CD4-positive, alpha-beta T cell (primary cell): ENCODE measurements around the gene RPS14. TPM values are rescaled to one million over a fixed set of nuclear protein-coding genes. Genes with fewer than 3 reads are reported as not detected.

Experiments used
- ATAC-seq: fragments of 200-7000 bp; cut with Tn5 transposase; one replicate; pipeline ENCODE4 v1.10.0; 2022; ENCODE audit warnings: mild to moderate bottlenecking; ENCODE audit not compliant: poor library complexity
- CTCF ChIA-PET: fragments of 350-600 bp; sonication (Branson Sonifier 250); formaldehyde crosslinking; loops from one replicate; lab custom pipeline; 2021; ENCODE audit warnings: antibody characterized with exemption, inconsistent platforms; lab: Charles Lee
- POLR2A ChIA-PET: fragments of 350-600 bp; sonication (Branson Sonifier 250); formaldehyde crosslinking; loops from one replicate; lab custom pipeline; 2021; ENCODE audit warnings: antibody characterized with exemption, inconsistent platforms; lab: Charles Lee
- DNase-seq, 14 experiments: peaks; one replicate each; pipeline ENCODE4 v3.0.0-alpha.2; 2013 to 2020; ENCODE audit warnings: mixed read lengths in 2 of 14
- H3K27ac ChIP-seq, 2 donors: one replicate each; pipeline versions ENCODE4 v1.5.1 to v1.7.0; 2013; ENCODE audit warnings: low read length in 2 of 2, low read depth in 1 of 2, mild to moderate bottlenecking in 1 of 2
- H3K27me3 ChIP-seq, 2 experiments: 1 replicate in 1 of 2; 2 replicates in 1 of 2; pipeline versions ENCODE4 v1.6.1 to v1.7.0; 2013; ENCODE audit warnings: low read length in 2 of 2, control low read depth in 1 of 2, mild to moderate bottlenecking in 1 of 2, moderate library complexity in 1 of 2; ENCODE audit not compliant: insufficient read depth in 2 of 2, control insufficient read depth in 1 of 2
- H3K36me3 ChIP-seq: one replicate; pipeline ENCODE4 v1.6.1; 2013; ENCODE audit warnings: low read length, control low read depth; ENCODE audit not compliant: insufficient read depth
- H3K4me1 ChIP-seq: one replicate; pipeline ENCODE4 v1.6.1; 2013; ENCODE audit warnings: low read length, control low read depth; ENCODE audit not compliant: insufficient read depth
- H3K4me3 ChIP-seq: one replicate; pipeline ENCODE4 v1.5.1; 2013; ENCODE audit warnings: mild to moderate bottlenecking, low read length, moderate library complexity
- H3K9me3 ChIP-seq, 2 experiments: 1 replicate in 1 of 2; 2 replicates in 1 of 2; pipeline versions ENCODE4 v1.6.1 to v1.7.0; 2013; ENCODE audit warnings: low read length in 2 of 2, mild to moderate bottlenecking in 2 of 2, control low read depth in 1 of 2, moderate library complexity in 1 of 2; ENCODE audit not compliant: control insufficient read depth in 1 of 2, insufficient read depth in 1 of 2
- H3K27ac Mint-ChIP-seq: one replicate; pipeline ENCODE4 v1.8.0; 2020; ENCODE audit warnings: mixed read lengths
- H3K27me3 Mint-ChIP-seq: one replicate; pipeline ENCODE4 v1.8.0; 2021; ENCODE audit warnings: mixed read lengths
- H3K36me3 Mint-ChIP-seq: one replicate; pipeline ENCODE4 v1.8.0; 2021; ENCODE audit warnings: low read depth, mixed read lengths
- H3K4me1 Mint-ChIP-seq: one replicate; pipeline ENCODE4 v1.8.0; 2021; ENCODE audit warnings: low read depth, mixed read lengths
- H3K4me3 Mint-ChIP-seq: one replicate; pipeline ENCODE4 v1.8.0; 2020; ENCODE audit warnings: mild to moderate bottlenecking, mixed read lengths
- H3K9me3 Mint-ChIP-seq: one replicate; pipeline ENCODE4 v1.8.0; 2020; ENCODE audit warnings: mixed read lengths
- CTCF ChIP-seq: fragments of 200-600 bp; IDR thresholded peaks from one replicate; pipeline ENCODE4 v1.8.0; 2022; ENCODE audit warnings: antibody characterized with exemption, mild to moderate bottlenecking
- intact Hi-C, 2 experiments: fragments of 100-400 bp; cut with DNase I in 1 of 2; cut with micrococcal nuclease in 1 of 2; formaldehyde crosslinking; loops; one replicate each; pipeline versions ENCODE4 v1.15.1 to v1.9.0; 2023 to 2025; cut with DNase I, micrococcal nuclease
- total RNA-seq, 174 experiments: library from RNA in 2 of 174; stranded (reverse) in 2 of 174; gene quantifications; one replicate each; pipeline ENCODE4 v1.2.3 and lab custom pipeline; 2021 to 2026

The RPS14 gene
- total RNA-seq, 2 experiments from 2014 or later, result 5,224 to 5,317 TPM

GRCh38 chr5:150400316-150401075, 49.0 kb downstream of the RPS14 start:
- no peak overlapping the region for H3K4me3 ChIP-seq
- Mint-ChIP-seq H3K36me3 (peaks cover 85% of the 10 kb centered on the region), H3K27me3 (no peaks in the 10 kb centered on the region), H3K4me3 (no peak overlapping the region), H3K4me1 (no peaks in the 10 kb centered on the region), H3K9me3 (no peaks in the 10 kb centered on the region), H3K27ac (peak overlapping the region; percentile 45)
- DNase-seq (peak in 1 of 14 experiments; percentile 20), ATAC-seq (no peak)
- H3K27ac ChIP-seq, result no peak overlapping the region
- H3K9me3 ChIP-seq, result no peaks in the 10 kb centered on the region
- peaks cover 91% of the 10 kb centered on the region for H3K36me3 ChIP-seq
- TF ChIP-seq CTCF, result no peak
- H3K4me1 ChIP-seq, result no peaks in the 10 kb centered on the region
- ChIA-PET POLR2A (interaction anchor here (0.7 to 2.0 kb wide), 3 partner anchors 11 to 13 kb away, joined by 3 to 9 read pairs (median 8); partner anchors contain the start of gene CD74), CTCF (interaction anchor here (1.7 kb wide), 1 partner anchor 11 kb away, joined by 3 read pairs; no protein-coding TSS in a partner anchor)
- H3K27me3 ChIP-seq, result no peaks in the 10 kb centered on the region
- intact Hi-C loops, result loop anchor here in 1 of 2 experiments (5.0 kb wide), 1 partner anchor 38 kb away; no protein-coding TSS in a partner anchor

- H3K27ac Mint-ChIP-seq, result peak overlapping the region; percentile 19
- H3K27me3 ChIP-seq, result no peaks in the 10 kb centered on the region
- H3K36me3 ChIP-seq, result peaks cover 90% of the 10 kb centered on the region
- peaks cover 84% of the 10 kb centered on the region for H3K36me3 Mint-ChIP-seq
- no peaks in the 10 kb centered on the region for H3K9me3 ChIP-seq
- TF ChIP-seq CTCF, result no peak
- H3K4me3 ChIP-seq, result no peak overlapping the region
- DNase-seq (peak in 1 of 14 experiments; percentile 21), ATAC-seq (no peak)
- ChIA-PET POLR2A (interaction anchor here (0.9 to 3.0 kb wide), 3 partner anchors 11 to 36 kb away, joined by 4 to 18 read pairs (median 13); partner anchors contain the start of gene CD74), CTCF (interaction anchor here (1.1 to 3.4 kb wide), 3 partner anchors 9 to 37 kb away, joined by 3 to 28 read pairs (median 19); partner anchors contain the start of gene CD74)
- no peaks in the 10 kb centered on the region for H3K27me3 Mint-ChIP-seq
- no peaks in the 10 kb centered on the region for H3K4me1 Mint-ChIP-seq
- H3K4me1 ChIP-seq, result no peaks in the 10 kb centered on the region
- H3K27ac ChIP-seq, result no peak overlapping the region
- intact Hi-C loops, result loop anchor here in 1 of 2 experiments (5.0 kb wide), 1 partner anchor 37 kb away; no protein-coding TSS in a partner anchor
- H3K9me3 Mint-ChIP-seq, result no peaks in the 10 kb centered on the region
- no peak overlapping the region for H3K4me3 Mint-ChIP-seq
Observed at GRCh38 chr5:150399524-150400211, 49.9 kb downstream of the RPS14 start.
